Nephron (organoid): Measurements from ENCODE around the gene SUMO3.

ENCODE experiments used
- H3K27ac Mint-ChIP-seq, 3 experiments: 2 replicates each; pipeline ENCODE4 v1.8.0; 2020; ENCODE audit warnings: mixed read lengths in 3 of 3, mild to moderate bottlenecking in 2 of 3, moderate library complexity in 1 of 3
- H3K27me3 Mint-ChIP-seq: 2 replicates; pipeline ENCODE4 v1.8.0; 2021; ENCODE audit warnings: low read depth, mild to moderate bottlenecking, moderate library complexity, mixed read lengths
- H3K36me3 Mint-ChIP-seq: 2 replicates; pipeline ENCODE4 v1.8.0; 2020; ENCODE audit warnings: low read depth, mixed read lengths
- H3K4me1 Mint-ChIP-seq: 2 replicates; pipeline ENCODE4 v1.8.0; 2020; ENCODE audit warnings: mixed read lengths
- H3K4me3 Mint-ChIP-seq, 3 experiments: 2 replicates each; pipeline ENCODE4 v1.8.0; 2020; ENCODE audit warnings: mild to moderate bottlenecking in 3 of 3, mixed read lengths in 3 of 3, moderate library complexity in 2 of 3
- H3K9me3 Mint-ChIP-seq: 2 replicates; pipeline ENCODE4 v1.8.0; 2020; ENCODE audit warnings: mixed read lengths
- CTCF ChIP-seq, 3 experiments: fragments of 200-600 bp; sonication (generic); IDR thresholded peaks; one replicate each; pipeline ENCODE4 v1.5.0; 2021; ENCODE audit warnings: antibody characterized with exemption in 3 of 3; ENCODE audit not compliant: unreplicated experiment in 3 of 3

SUMO3 gene

GRCh38 chr21:44854664-44855446, 37.0 kb upstream of the SUMO3 start:
- Mint-ChIP-seq H3K36me3 (peaks cover 80% of the 10 kb centered on the region), H3K4me3 (no peak overlapping the region), H3K27ac (no peak overlapping the region), H3K27me3 (no peaks in the 10 kb centered on the region), H3K9me3 (no peaks in the 10 kb centered on the region), H3K4me1 (no peaks in the 10 kb centered on the region)
- no peak for TF ChIP-seq CTCF (IDR thresholded peaks at IDR 0.05; ENCODE audit: unreplicated experiment in 3 of 3)

GRCh38 chr21:44854391-44854663, 36.5 kb upstream of the SUMO3 start:
- H3K27ac Mint-ChIP-seq = no peak overlapping the region
- no peaks in the 10 kb centered on the region for H3K27me3 Mint-ChIP-seq
- TF ChIP-seq CTCF (IDR thresholded peaks at IDR 0.05; ENCODE audit: unreplicated experiment in 3 of 3) = no peak
- no peaks in the 10 kb centered on the region for H3K9me3 Mint-ChIP-seq
- no peak overlapping the region for H3K4me3 Mint-ChIP-seq
- H3K4me1 Mint-ChIP-seq = no peaks in the 10 kb centered on the region
- peaks cover 80% of the 10 kb centered on the region for H3K36me3 Mint-ChIP-seq

- no peaks in the 10 kb centered on the region for H3K9me3 Mint-ChIP-seq
- no peak overlapping the region for H3K4me3 Mint-ChIP-seq
- H3K27ac Mint-ChIP-seq = no peak overlapping the region
- no peak for TF ChIP-seq CTCF (IDR thresholded peaks at IDR 0.05; ENCODE audit: unreplicated experiment in 3 of 3)
- H3K4me1 Mint-ChIP-seq = no peaks in the 10 kb centered on the region
- H3K36me3 Mint-ChIP-seq = peaks cover 76% of the 10 kb centered on the region
- no peaks in the 10 kb centered on the region for H3K27me3 Mint-ChIP-seq
Measured at GRCh38 chr21:44853601-44854390, 35.9 kb upstream of the SUMO3 start.

GRCh38 chr21:44850905-44851657, 33.2 kb upstream of the SUMO3 start:
- TF ChIP-seq CTCF (IDR thresholded peaks at IDR 0.05; ENCODE audit: unreplicated experiment in 3 of 3) = no peak
- no peak overlapping the region for H3K27ac Mint-ChIP-seq
- H3K36me3 Mint-ChIP-seq = peaks cover 67% of the 10 kb centered on the region
- H3K4me3 Mint-ChIP-seq = no peak overlapping the region
- H3K4me1 Mint-ChIP-seq = peaks cover 6% of the 10 kb centered on the region
- peaks cover 3% of the 10 kb centered on the region for H3K27me3 Mint-ChIP-seq
- no peaks in the 10 kb centered on the region for H3K9me3 Mint-ChIP-seq

- Mint-ChIP-seq H3K4me3 (no peak overlapping the region), H3K36me3 (peaks cover 61% of the 10 kb centered on the region), H3K27ac (peak overlapping the region in 1 of 3 experiments; percentile 41), H3K4me1 (peaks cover 7% of the 10 kb centered on the region), H3K27me3 (peaks cover 3% of the 10 kb centered on the region), H3K9me3 (no peaks in the 10 kb centered on the region)
- TF ChIP-seq CTCF (IDR thresholded peaks at IDR 0.05; ENCODE audit: unreplicated experiment in 3 of 3) = no peak
Measured at GRCh38 chr21:44850208-44850800, 32.4 kb upstream of the SUMO3 start.
